22Rv1 (cell line): Measurements from ENCODE around the gene DHPS.

Experiments used
- CTCF ChIP-seq: fragments of 450-650 bp; IDR thresholded peaks from 2 replicates; pipeline ENCODE4 v1.5.1; 2017; ENCODE audit warnings: mild to moderate bottlenecking
- ZFX ChIP-seq: fragments of 450-650 bp; IDR thresholded peaks from 2 replicates; pipeline ENCODE4 v1.6.1; 2017; ENCODE audit warnings: antibody characterized with exemption, borderline replicate concordance

- TF ChIP-seq CTCF (no peak), ZFX (no peak)
Observed at GRCh38 chr19:12695997-12696365, 14.3 kb upstream of the DHPS start.
